KOPT-K1 (cell line): ENCODE measurements around the gene GREB1.

Experiments
- H3K27ac ChIP-seq: fragments of 200-600 bp; sonication (generic); 2 replicates; pipeline ENCODE4 v1.5.1; 2016; ENCODE audit warnings: antibody characterized with exemption, mild to moderate bottlenecking, low read depth, low read length; ENCODE audit not compliant: poor library complexity, severe bottlenecking
- H3K36me3 ChIP-seq: fragments of 200-600 bp; sonication (generic); 2 replicates; pipeline ENCODE4 v1.5.1; 2017; ENCODE audit warnings: antibody characterized with exemption, mild to moderate bottlenecking, low read length, moderate library complexity; ENCODE audit not compliant: insufficient read depth
- H3K9me3 ChIP-seq: fragments of 200-600 bp; sonication (generic); 2 replicates; pipeline ENCODE4 v1.5.1; 2017; ENCODE audit warnings: antibody characterized with exemption, low read length, mild to moderate bottlenecking; ENCODE audit not compliant: insufficient read depth, poor library complexity, severe bottlenecking

The GREB1 gene

DNA sequence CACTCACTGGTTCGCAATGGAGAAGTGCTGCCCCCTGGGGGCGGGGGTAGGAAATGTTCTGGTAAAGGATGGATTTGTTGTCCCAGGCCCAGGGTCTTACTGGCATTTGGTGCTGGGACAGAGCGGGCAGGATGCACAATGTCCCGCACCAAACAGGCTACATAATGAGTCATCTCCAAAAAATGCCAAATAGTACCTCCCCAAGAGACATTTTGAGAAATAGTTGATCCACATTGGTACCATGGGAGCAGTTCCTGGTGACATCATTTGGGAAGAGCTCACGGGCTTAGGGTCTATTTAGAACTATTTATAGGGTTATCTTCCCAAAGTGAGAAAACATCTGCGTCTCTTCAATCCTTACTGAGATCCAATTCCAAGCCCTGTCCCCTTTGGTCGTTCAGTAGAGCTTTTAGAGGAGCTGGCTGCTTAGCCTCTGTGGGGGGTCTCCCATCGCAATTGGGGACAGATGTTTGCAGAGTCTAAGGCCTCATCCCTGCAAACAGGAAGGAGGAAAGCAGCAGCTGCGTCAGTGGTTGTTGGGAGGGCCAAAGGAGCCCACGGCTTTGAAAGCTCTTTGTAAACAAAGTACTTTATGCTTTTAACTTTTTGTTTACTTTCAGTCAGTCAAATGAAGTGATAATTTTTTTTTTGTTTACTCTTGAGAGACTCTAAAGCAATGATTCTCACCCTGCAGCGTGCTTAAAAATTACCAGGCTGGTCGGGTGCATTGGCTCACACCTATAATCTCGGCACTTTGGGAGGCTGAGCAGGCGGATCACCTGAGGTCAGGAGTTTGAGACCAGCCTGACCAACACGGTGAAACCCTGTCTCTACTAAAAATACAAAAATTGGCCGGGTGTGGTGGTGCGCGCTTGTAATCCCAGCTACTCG lies 49.3 kb downstream of the GREB1 start:
- H3K36me3 ChIP-seq, result no peaks in the 10 kb centered on the region
- H3K27ac ChIP-seq, result no peak overlapping the region
- H3K9me3 ChIP-seq, result no peaks in the 10 kb centered on the region

DNA sequence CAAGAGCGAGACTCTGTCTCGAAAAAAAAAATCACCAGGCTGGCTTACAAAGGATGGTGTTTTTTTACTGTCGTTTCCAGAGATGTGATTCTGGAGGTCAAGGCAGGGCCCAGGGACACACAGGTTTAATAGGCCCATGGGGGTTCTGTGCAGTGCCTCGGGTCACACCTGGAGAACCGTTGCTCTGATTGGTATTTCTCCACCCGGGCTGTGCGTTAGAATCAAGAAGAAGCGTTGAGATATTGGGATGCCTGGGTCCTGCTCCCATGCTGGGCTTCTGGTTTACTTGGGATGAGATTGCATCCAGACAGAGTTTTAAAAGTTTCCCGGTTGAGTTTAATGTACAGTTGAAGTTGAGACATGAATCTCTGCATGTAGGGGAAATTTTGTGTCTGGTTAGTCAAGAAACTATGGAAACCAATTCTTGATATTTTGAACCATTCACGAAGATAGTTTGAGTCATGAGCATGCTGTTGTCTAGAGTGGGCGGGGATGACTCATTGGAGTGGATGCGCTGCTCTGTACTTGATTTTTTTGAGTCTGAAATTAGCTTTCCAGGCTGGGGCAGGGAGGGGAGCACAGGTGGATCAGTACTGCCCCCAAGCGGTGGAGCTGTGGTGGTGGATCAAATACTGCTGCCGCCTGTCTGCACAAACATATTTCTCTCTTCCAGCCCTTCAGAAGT lies 50.1 kb downstream of the GREB1 start:
- Histone ChIP-seq H3K27ac (no peak overlapping the region), H3K36me3 (no peaks in the 10 kb centered on the region), H3K9me3 (no peaks in the 10 kb centered on the region)

DNA sequence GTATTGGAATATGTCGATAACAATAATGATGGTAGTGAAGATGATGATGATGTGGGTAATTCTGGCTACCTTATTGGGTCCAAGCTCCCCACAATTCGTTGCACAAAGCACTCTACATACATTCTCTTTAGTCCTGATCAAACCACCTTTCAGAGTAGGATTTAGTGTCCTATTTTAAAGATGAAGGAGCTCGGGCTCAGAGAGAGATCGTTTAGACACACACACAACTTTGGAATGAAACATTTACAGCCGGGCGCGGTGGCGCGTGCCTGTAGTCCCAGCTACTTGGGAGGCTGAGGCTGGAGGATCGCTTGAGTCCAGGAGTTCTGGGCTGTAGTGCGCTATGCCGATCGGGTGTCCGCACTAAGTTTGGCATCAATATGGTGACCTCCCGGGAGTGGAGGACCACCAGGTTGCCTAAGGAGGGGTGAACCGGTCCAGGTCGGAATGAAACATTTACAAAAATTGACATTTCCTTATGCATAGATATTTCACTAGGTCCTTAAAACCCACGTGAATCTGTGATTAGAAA lies 50.7 kb downstream of the GREB1 start:
- Histone ChIP-seq H3K9me3 (no peaks in the 10 kb centered on the region), H3K27ac (no peak overlapping the region), H3K36me3 (no peaks in the 10 kb centered on the region)

DNA sequence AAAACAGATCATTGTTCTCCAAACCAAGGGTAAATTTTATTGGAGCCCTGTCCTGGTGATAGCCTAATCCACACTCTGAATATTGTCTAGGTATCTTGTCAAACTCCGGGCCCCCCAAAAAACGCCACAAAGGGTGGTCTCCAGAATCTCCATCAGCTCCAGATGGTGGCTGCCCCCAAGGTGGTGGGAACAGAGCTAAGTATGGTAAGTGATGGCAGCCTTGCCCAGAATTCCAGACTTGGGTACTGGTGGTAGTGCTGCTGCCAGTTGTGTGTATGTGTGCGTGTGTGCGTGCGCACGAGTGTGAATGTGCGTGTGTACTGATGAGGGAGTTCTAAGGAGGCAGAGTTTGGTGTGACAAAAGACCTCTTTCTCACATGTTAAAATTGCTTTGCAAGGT lies 51.2 kb downstream of the GREB1 start:
- H3K9me3 ChIP-seq, result no peaks in the 10 kb centered on the region
- no peak overlapping the region for H3K27ac ChIP-seq
- no peaks in the 10 kb centered on the region for H3K36me3 ChIP-seq

DNA sequence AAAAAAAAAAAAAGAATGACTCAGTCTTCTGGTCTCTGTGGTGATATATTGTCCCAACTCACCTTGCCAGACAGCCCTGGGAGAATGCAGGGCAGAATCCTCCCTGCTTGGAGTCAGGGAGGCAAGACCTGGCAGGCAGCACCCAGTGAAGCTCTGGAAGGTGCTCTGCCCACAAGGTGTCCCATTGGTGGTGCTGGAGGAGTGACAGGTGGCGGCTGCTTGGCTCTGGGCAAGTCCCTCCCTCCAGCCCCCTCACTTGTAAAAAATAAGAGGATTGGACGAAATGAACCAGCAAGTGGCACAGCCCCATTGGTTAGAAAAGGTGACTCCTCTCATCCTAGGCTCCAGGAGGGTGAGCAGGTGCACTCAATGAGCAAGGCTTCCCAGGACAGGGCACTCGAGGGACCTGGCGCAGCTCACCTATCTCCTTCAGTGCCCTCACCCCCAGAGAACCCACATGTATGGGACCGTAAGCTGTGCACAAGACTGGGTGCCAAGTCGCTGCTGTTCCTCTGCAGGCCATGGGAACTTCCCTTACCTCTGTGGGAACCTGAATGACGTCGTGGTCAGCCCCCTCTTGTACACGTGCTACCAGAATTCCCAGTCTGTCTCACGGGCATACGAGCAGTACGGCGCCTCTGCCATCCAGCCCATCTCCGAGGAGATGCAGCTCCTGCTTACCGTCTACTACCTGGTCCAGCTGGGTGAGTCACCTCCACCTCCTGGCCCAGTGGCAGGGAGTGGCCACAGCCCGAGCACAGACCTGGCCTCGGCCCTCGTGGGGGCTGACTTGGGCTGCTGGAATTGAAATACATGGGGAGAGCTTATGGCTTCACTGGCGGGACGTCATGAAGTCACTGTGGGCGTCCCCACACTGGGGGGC lies 54.6 kb downstream of the GREB1 start:
- no peaks in the 10 kb centered on the region for H3K36me3 ChIP-seq
- H3K27ac ChIP-seq, result no peak overlapping the region

DNA sequence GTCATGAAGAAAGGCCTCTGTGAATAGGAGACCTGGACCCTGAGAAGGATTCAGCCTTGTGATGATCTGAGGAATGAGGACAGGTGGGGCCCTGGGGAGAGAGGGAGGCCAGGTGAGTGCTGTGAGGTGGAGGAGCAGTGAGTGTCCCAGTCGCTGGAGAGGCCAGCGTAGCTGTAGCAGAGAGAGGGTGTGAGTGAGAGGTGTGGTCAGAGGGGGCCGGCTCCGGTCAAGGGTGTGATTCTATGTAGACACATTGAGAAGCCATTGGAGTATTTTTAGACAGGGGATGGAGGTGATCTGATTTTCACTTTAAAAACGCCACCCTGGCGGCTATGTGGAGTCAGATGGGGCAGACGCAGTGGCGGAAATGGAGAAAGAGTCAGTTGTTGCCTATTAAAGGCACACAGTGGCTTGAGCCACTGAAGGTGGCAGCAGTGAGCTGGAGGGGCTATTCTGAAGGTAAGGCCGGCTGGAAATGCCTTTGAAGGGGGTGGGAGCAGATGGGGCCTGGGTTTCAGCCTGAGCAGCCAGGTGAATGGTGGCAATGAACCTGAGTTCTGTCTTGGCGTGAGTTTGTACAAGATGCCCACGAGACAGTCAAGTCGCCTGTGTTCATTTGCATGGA lies 55.6 kb downstream of the GREB1 start:
- Histone ChIP-seq H3K9me3 (no peaks in the 10 kb centered on the region), H3K36me3 (no peaks in the 10 kb centered on the region), H3K27ac (no peak overlapping the region)

More for the DNA sequence above, 54.6 kb downstream of the GREB1 start:
- no peaks in the 10 kb centered on the region for H3K9me3 ChIP-seq

DNA sequence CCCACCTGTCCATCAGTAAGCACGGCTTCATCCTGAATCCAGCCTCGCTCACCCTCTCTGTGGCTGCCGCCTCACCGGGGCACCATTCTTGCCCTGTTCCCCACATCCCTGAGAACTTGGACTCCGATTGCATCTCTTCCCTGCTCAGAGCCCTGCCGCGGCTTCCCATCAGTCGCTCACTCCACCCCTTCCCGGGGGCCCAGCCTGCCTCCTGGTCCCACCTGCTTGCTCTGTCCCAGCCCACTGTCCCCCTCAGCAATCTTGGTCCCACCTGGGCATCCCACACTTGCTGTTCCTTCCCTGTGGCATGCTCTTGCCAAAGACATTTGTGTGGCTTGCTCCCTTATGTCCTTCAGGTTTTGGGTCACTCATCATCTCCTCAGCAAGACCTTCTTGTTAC lies 56.3 kb downstream of the GREB1 start:
- H3K36me3 ChIP-seq, result no peaks in the 10 kb centered on the region
- H3K9me3 ChIP-seq, result no peaks in the 10 kb centered on the region
- no peak overlapping the region for H3K27ac ChIP-seq

DNA sequence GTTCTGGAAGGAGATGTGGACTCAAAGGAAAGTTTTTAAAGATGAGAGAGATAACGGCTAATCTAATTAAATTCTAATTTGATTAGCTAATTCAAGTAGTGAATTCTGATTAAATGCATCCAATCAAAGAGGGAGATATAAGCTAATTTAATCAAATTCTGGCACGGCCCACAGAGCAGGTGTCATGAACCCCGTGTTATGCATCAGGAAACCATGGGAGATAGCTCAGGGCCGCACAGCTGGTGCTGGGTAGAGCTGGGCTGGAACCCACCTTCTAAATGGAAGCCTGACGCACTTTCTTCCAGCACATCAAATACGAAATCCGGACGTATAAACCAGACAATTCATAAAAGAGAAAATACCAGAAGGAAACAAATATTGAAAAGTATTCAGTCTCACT lies 57.2 kb downstream of the GREB1 start:
- Histone ChIP-seq H3K9me3 (no peaks in the 10 kb centered on the region), H3K36me3 (no peaks in the 10 kb centered on the region), H3K27ac (no peak overlapping the region)

DNA sequence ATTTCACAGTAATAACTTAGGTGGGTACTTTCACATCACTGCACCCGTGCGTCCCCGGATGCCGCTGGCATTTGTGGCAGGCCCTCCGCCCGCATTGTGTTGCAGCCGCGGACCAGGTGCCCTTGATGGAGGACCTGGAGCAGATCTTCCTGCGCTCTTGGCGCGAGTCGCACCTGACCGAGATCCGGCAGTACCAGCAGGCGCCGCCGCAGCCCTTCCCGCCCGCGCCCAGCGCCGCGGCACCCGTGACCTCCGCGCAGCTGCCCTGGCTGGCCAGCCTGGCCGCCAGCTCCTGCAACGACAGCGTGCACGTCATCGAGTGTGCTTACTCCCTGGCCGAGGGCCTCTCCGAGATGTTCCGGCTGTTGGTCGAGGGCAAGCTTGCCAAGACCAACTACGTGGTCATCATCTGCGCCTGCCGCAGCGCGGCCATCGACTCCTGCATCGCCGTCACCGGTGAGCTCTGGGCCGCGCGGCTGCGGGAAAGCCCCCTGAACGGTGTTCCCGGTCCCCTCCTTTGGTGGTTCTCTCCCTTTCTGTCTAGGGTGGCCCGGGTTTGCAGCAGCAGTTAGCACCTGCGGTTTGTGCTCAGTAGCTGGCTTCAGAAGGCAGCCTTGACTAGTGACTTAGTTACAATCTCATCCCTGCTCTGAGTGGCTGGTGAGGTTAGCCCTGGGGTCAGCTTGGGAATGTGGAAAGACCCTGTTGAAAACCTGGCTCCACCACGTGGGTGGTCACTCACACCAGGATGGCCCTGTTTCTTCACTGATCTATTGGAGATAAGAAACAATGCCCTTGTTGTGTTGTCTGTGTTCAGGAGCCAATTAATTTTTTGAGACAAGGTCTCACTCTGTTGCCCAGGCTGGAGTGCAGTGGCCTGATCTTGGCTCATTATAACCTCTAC lies 59.1 kb downstream of the GREB1 start:
- no peaks in the 10 kb centered on the region for H3K9me3 ChIP-seq
- no peaks in the 10 kb centered on the region for H3K36me3 ChIP-seq
- H3K27ac ChIP-seq, result no peak overlapping the region

DNA sequence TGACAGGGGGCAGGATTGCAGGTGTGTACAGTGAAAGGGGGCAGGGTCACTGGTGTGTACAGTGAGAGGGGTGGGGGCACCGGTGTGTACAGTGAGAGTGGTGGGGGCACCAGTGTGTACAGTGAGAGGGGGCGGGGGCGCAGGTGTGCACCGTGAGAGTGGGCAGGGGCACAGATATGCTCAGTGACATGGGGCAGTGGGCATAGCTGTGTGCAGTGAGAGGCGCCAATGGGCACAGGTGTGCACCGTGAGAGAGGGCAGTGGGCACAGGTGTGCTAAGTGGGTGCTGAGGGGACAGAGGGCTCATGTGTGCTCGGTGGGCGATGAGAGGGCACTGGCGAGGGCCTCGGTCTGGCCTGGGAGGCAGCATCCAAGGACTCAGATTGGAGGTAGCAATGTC lies 63.0 kb downstream of the GREB1 start:
- H3K27ac ChIP-seq, result no peak overlapping the region
- H3K9me3 ChIP-seq, result no peaks in the 10 kb centered on the region
- no peaks in the 10 kb centered on the region for H3K36me3 ChIP-seq

DNA sequence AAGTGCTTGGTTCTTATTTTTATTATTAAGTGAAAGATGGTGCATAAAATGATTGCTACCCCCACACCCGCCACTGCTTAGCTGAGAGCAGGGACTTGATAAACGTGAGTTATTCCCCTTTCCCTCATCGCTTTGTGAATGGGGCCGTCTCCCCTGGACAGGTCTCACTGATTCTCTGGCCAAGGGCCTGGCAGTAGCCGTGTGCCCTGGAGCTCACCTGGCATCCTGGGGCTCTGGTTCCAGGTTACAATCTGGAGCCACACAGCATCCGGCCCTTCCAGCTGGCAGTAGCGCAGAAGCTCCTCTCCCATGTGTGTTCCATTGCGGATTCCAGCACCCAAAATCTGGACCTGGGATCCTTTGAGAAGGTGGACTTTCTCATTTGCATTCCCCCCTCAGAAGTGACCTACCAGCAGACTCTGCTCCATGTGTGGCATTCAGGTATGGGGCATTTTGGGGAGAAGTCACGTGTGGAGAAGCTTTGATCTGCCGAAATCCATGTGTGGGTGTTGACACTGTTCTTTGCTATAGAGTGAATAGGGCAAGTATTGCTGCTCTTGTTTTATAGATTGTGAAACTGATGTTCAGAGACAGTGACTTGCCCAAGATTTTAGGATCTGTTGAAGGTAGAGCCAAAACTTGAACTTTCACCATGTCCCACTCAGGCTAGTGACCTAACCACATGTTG lies 63.8 kb downstream of the GREB1 start:
- H3K36me3 ChIP-seq, result no peaks in the 10 kb centered on the region
- H3K9me3 ChIP-seq, result no peaks in the 10 kb centered on the region
- H3K27ac ChIP-seq, result no peak overlapping the region

DNA sequence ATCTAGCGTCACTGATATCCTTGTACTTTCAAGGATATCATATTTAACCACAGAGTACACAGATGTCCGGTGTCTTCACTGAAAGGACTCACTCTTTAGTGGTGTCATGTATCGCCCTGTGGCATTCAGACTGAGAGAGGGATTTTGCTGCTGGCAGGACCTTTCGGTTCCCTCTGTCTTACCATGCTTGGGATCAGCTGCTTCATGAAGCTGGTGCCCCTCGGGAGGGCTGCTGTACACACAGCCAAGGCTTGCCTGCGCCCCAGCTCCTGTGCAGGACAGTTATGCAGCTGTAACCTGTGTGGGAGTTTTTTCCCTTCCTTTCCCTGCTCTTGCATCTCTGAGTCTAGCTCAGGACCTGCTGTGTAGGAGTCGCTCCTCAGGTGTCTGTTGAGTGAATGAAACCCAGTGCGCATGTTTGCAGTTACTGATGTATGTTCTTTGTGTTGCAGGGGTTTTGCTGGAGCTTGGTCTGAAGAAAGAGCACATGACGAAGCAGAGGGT lies 64.4 kb downstream of the GREB1 start:
- Histone ChIP-seq H3K36me3 (no peaks in the 10 kb centered on the region), H3K27ac (no peak overlapping the region), H3K9me3 (no peaks in the 10 kb centered on the region)

DNA sequence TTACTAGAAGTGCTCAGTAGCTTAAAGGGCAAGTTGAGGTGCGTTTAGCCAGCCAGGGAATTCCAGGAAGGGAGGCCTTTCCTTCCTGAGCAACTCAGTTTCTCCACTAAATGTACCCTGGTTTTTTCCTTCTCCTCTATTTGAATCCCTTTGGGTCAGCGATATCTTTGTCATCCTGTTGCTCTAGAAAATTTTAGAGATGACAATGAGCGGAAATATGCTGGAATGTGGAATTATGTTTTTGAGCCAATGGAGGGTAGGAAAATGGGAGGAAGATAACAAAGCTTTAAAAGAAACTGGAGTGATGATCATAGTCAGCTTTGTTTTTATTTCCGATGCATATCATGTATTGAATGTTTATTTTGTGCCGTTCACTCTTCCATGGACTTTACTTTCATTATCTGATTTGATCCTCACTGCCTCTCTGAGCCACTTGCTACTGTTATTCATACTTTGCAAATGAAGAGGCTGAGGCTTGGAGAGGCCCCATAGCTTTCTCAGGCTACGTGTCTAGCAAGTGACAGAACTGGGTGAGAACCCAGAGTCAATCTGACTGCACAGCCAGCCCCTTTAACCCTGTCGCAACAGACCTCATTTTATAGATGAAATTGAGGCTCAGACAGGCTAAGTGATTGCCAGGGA lies 68.8 kb downstream of the GREB1 start:
- Histone ChIP-seq H3K27ac (no peak overlapping the region), H3K9me3 (no peaks in the 10 kb centered on the region), H3K36me3 (no peaks in the 10 kb centered on the region)
